ENCODE data around the gene CRTC3. TPM values are rescaled to one million over a fixed set of nuclear protein-coding genes. Genes with fewer than 3 reads are reported as not detected.

The CRTC3 gene
- total RNA-seq, 1 experiment from 2014 or later, result 45.0 TPM

DNA sequence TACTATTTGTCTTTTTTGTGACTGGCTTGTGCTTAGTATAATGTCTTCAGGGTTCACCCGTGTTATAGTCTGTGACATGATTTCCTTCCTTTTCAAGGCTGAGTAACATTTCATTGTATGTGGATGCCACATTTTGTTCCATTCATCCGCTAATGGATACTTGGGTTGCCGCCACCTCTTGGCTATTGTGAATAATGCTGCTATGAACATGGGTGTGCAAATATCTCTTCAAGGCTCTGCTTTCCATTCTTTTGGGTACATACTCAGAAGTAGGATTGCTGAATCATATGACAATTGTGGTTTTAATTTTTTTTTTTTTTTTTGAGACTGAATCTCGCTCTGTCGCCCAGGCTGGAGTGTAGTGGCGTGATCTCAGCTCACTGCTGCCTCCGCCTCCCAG, 15.4 kb downstream of the CRTC3 start:
- DNase-seq (ENCODE audit: low read depth, low spot score), result no peak
- in situ Hi-C loops (cut with HindIII; ENCODE audit: low pct_unique_long_range_greater_than_20kb, low sequenced_read_pairs), result no loop called here

DNA sequence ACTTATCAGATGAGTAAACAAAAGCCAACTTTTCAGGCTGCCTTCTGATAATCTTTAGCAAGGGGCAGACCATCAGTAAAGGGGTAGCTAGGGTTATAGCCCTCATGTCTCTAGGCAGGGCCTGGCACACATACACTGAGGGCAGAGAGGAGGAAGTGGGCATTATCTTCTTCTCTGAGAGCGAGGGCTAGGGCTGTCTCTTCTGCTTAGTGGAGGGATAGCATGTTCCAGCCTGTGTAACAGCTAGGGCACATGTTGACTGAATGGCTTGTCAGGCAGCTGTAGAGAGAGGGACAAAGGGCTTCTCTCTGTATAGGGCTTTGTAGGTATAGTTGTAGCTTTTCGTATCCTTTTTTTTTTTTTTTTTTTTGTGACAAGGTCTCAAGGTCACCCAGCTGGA, 17.8 kb downstream of the CRTC3 start:
- H3K36me3 ChIP-seq (ENCODE audit: control insufficient read depth, insufficient read depth, low read length), result no peaks in the 10 kb centered on the region
- ChIA-PET CTCF (no interaction called here), POLR2A (no interaction called here)
- DNase-seq (ENCODE audit: low read depth, low spot score), result no peak
- H3K27ac ChIP-seq (ENCODE audit: low read length), result no peak overlapping the region
- H3K4me1 ChIP-seq (ENCODE audit: control insufficient read depth, insufficient read depth, low read length), result no peaks in the 10 kb centered on the region
- intact Hi-C loops (cut with micrococcal nuclease; ENCODE audit: unreplicated experiment) (no loop called here), in situ Hi-C loops (cut with HindIII; ENCODE audit: low pct_unique_long_range_greater_than_20kb, low sequenced_read_pairs) (no loop called here)
- TF ChIP-seq, protein P1, sequence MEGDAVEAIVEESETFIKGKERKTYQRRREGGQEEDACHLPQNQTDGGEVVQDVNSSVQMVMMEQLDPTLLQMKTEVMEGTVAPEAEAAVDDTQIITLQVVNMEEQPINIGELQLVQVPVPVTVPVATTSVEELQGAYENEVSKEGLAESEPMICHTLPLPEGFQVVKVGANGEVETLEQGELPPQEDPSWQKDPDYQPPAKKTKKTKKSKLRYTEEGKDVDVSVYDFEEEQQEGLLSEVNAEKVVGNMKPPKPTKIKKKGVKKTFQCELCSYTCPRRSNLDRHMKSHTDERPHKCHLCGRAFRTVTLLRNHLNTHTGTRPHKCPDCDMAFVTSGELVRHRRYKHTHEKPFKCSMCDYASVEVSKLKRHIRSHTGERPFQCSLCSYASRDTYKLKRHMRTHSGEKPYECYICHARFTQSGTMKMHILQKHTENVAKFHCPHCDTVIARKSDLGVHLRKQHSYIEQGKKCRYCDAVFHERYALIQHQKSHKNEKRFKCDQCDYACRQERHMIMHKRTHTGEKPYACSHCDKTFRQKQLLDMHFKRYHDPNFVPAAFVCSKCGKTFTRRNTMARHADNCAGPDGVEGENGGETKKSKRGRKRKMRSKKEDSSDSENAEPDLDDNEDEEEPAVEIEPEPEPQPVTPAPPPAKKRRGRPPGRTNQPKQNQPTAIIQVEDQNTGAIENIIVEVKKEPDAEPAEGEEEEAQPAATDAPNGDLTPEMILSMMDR (IDR thresholded peaks at IDR 0.05), result no peak
- TF ChIP-seq TCF7L2 (IDR thresholded peaks at IDR 0.05; ENCODE audit: low read depth, low read length) (no peak), POLR2AphosphoS5 (IDR thresholded peaks at IDR 0.05; ENCODE audit: low read depth, low read length) (no peak), REST (IDR thresholded peaks at IDR 0.05; ENCODE audit: insufficient read depth in 1 of 2, low read depth in 2 of 2, low read length in 1 of 2) (no peak), SIN3A (IDR thresholded peaks at IDR 0.05; ENCODE audit: borderline replicate concordance, insufficient read depth, low read depth, low read length) (no peak)
- no peaks in the 10 kb centered on the region for H3K27me3 ChIP-seq (ENCODE audit: control insufficient read depth, insufficient read depth, low read length)
- no peak overlapping the region for H3K4me3 ChIP-seq (ENCODE audit: low read depth in 2 of 2, low read length in 2 of 2)
- H3K9me3 ChIP-seq (ENCODE audit: control insufficient read depth, insufficient read depth, low read depth, low read length), result no peaks in the 10 kb centered on the region
- ATAC-seq, result no peak
- BruUV-seq (replicated peaks), result no TSS peak

More for the DNA sequence above, 15.4 kb downstream of the CRTC3 start:
- intact Hi-C loops (cut with micrococcal nuclease; ENCODE audit: unreplicated experiment), result no loop called here
- TF ChIP-seq SIN3A (IDR thresholded peaks at IDR 0.05; ENCODE audit: borderline replicate concordance, insufficient read depth, low read depth, low read length), result no peak
- TF ChIP-seq, protein P1 (IDR thresholded peaks at IDR 0.05), result peak; percentile 35
- H3K9me3 ChIP-seq (ENCODE audit: control insufficient read depth, insufficient read depth, low read depth, low read length), result no peaks in the 10 kb centered on the region
- no peaks in the 10 kb centered on the region for H3K36me3 ChIP-seq (ENCODE audit: control insufficient read depth, insufficient read depth, low read length)
- BruUV-seq (replicated peaks), result no TSS peak
- H3K27me3 ChIP-seq (ENCODE audit: control insufficient read depth, insufficient read depth, low read length), result no peaks in the 10 kb centered on the region
- POLR2A ChIA-PET, result interaction anchor here (0.6 to 0.7 kb wide), 2 partner anchors 40 to 484 kb away, joined by 6 to 7 read pairs; no protein-coding TSS in a partner anchor
- 0 out of 2 replicates have a peak, but pooled peaks have one; percentile 53 for ATAC-seq
- CTCF ChIA-PET, result no interaction called here
- no peak overlapping the region for H3K27ac ChIP-seq (ENCODE audit: low read length)
- H3K4me1 ChIP-seq (ENCODE audit: control insufficient read depth, insufficient read depth, low read length), result no peaks in the 10 kb centered on the region
- H3K4me3 ChIP-seq (ENCODE audit: low read depth in 2 of 2, low read length in 2 of 2), result no peak overlapping the region

All from Panc1 (cell line).